ENCODE results near the gene SEC62. TPM values are rescaled to one million over a fixed set of nuclear protein-coding genes. Genes with fewer than 3 reads are reported as not detected.
A peak's percentile ranks its signal among the peaks of the same experiment; 100 is the strongest.
"Not testable (repeated sequence)": the region's sequence is repeated elsewhere in the genome, so short reads cannot be mapped to it uniquely, and the experiment has no call there.

SEC62 gene
- total RNA-seq, 1 donor from 2014 or later: 146 TPM

GRCh38 chr3:170012683-170013400 is 46.2 kb downstream of the SEC62 start:
- DNase-seq (ENCODE audit: low spot score): no peak

GRCh38 chr3:170016057-170016456 is 49.5 kb downstream of the SEC62 start:
- no peak for DNase-seq (ENCODE audit: low spot score)

DNA sequence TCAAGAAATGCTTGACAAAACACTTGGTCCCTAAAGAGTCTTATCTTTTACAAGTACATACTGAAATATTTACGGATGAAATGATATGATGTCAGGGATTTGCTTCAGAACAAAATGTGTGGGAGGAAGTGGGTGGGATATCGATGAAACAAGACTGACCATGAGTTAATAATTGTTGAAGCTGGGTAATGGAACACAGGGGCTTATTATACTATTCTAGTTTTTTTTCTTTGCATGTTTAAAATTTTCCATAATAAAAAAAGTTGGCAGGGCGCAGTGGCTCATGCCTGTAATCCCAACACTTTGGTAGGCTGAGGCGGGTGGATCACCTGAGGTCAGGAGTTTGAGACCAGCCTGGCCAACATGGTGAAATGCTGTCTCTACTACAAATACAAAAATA is 52.7 kb downstream of the SEC62 start:
- not testable (repeated sequence) for DNase-seq (ENCODE audit: low spot score)

DNA sequence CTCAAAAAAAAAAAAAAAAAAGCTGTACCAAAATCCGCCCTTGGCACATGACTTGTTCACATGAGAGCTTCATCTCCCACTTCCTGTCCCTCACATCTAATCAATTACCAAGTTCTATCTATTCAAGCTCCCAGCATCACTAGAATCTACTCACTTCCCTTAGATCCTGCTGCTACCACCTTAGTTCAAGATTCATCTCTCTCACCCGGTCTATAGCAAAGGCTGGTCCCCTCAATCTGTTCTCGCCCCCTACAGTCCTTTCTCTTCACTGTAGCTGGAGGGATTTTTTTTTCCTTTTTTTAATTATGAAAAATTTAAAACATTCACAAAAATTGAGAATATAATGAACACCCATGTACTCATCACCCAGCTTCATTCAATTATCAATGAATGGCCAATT is 54.5 kb downstream of the SEC62 start:
- no peak for DNase-seq (ENCODE audit: low spot score)

DNA sequence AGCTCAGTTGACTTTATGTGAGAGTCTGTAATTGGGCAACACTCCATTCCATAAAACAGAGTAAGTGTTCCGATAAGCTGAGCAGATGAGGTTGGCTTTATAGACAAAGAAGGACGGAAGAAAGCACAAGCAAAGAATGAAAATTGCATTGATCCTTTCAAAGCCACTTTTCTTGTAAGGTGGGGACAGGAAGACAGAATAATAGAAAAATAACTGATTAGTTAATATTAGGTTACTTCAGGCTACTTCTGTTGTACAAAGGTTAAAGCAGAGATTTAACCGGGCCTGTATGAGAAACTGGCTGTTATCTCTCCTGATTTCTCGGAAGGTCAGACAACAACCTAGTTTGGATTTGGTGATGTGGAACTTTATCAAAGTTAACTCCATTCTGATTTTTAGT is 55.7 kb downstream of the SEC62 start:
- DNase-seq (ENCODE audit: low spot score): no peak

GRCh38 chr3:170023165-170023564 is 56.6 kb downstream of the SEC62 start:
- DNase-seq (ENCODE audit: low spot score): no peak

DNA sequence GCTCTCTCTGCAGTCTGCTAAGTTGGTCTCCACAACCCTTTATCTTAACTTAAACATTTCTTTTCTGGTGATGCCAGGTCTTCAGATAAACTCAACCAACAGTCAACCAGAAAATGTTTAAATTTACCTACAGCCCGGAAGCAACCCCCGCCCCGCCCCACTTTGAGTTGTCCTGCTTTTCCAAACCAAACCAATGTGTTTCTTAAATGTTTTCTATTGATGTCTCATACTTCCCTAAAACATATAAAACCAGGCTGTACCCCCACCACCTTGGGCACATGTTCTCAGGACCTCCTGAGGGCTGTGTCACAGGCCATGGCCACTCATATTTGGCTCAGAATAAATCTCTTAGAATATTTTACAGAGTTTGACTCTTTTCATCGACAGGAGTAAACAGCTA is 58.0 kb downstream of the SEC62 start:
- no peak for DNase-seq (ENCODE audit: low spot score)

DNA sequence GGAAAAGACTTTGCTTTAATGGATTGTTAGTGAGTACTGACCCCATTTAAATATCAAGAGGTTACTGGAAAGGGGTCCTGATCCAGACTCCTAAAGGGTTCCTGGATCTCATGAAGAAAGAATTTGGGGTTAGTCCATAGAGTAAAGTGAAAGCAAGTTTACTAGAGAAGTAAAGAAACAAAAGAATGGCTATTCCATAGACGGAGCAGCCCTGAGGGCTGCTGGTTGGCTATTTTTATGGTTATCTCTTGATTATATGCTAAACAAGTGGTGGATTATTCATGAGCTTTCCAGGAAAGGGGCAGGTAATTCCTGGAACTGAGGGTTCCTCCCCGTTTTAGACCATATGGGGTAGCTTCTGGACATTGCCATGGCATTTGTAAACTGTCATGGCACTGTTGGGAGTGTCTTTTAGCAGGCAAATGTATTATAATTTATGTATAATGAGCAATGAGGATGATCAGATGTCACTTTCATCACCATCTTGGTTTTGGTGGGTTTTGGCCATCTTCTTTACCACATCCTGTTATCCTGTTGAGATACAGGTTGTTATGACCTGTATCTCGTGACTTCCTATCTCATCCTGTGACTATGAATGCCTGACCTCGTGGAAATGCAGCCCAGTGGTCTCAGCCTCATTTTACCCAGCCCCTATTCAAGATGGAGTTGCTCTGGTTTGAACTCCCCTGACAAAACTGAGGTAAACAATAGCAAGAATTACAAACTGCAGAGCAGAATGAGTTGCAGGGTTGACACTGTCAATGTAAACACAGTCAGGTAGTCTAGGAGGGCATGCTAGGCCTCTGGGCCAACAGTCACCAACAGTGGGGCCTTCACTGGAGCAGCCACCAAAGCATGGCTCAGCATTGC is 60.9 kb downstream of the SEC62 start:
- no peak for DNase-seq (ENCODE audit: low spot score)

GRCh38 chr3:170033489-170033888 is 66.9 kb downstream of the SEC62 start:
- no peak for DNase-seq (ENCODE audit: low spot score)

- DNase-seq (ENCODE audit: low spot score): peak; percentile 85
Observed at GRCh38 chr3:170037463-170038433, 71.1 kb downstream of the SEC62 start, which contains the start of gene GPR160. Gene GPR160 (plus strand): TSS chr3:170037995. CDS start chr3:170083973, 45,978 bp downstream.

DNA sequence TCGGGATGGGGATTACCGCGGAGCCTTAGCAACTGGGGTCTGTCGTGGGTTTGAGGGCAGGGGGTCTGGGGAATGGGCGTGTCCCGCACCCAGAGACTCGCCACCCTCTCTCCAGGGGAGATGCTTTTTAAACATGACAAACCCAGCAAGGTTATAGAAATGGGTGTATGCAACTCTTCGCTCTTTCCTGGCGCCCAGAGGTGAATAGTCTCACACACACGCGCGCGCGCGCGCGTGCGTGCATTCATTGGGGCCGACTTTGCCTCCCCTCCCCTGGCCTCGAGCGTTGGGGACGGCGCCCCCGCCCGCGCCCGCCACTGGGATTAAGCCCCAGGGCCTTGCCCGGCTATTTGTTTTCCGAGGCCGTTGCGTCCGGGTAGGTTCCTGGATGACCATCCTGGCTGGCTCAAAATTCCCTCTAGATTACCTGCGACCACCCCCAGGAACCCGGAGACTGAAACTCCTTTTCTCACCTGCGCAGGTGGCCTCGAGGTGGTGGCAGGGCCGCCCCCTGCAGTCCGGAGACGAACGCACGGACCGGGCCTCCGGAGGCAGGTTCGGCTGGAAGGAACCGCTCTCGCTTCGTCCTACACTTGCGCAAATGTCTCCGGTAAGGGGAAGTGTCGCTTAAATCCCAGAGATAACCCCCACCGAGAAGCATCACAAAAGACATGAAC is 72.0 kb downstream of the SEC62 start:
- peak; percentile 61 for DNase-seq (ENCODE audit: low spot score)

- DNase-seq (ENCODE audit: low spot score): no peak
Observed at GRCh38 chr3:170040418-170040817, 73.8 kb downstream of the SEC62 start.

GRCh38 chr3:170043506-170043905 is 76.9 kb downstream of the SEC62 start:
- DNase-seq (ENCODE audit: low spot score): no peak

DNA sequence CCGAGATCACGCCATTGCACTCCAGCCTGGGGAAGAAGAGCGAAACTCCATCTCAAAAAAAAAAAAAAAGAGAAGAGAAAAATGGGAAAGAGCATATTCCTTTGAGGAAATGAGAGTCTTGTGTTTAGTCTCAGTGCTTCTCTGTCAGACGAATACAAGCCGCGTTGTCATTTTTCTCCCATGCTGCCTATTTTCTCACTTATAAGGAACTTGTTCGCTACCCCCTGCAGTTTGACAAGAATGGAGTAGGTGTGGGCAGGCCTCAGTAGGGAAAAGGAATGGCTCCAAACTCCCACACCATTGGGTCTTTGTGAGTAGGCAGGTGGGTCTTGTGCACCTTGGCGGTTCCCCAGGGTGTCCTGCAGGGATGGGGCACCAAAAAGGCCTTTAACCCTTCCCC is 77.7 kb downstream of the SEC62 start:
- no peak for DNase-seq (ENCODE audit: low spot score)

- no peak for DNase-seq (ENCODE audit: low spot score)
Observed at GRCh38 chr3:170044795-170045244, 78.2 kb downstream of the SEC62 start.

DNA sequence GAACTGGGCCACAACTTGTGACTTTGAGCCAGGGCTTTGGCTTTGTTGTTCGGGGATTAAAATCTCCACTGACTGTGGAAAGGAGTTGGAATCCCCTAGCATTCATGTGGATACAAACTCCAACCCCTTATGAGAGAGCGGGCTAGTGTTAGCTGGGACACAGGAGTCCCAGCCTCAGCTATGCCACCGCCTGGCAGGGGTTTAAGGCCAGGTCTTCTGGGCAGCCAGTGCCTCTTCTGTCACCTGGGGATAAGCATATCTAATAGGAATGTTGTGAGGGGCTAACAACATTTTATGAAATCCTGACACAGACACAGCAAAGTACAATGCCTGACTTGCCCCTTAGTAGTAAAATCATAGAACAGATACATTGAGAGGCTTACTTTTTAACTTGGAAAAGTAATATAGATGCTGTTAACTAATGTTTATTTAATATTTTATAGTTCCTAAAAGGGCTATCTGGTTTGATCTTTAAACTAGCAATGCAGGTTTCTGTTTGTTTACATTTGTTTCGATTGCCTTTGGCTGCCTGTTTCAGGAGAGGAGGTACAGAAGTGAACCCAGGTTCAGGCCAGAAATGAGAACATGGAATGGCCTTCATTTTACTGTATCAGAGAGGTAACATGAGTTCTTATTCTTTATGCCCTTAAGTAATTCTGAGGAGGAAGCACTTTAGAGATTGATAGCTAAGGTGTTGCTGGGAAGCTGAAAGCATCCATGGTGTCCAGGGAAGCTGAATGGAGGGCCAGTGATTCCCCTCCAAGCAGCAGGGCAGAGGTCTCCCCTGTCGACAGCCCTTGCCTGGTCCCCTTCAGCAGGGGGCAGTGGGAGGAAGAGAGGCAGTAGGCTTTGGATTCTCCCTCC is 79.9 kb downstream of the SEC62 start:
- DNase-seq (ENCODE audit: low spot score): no peak

DNA sequence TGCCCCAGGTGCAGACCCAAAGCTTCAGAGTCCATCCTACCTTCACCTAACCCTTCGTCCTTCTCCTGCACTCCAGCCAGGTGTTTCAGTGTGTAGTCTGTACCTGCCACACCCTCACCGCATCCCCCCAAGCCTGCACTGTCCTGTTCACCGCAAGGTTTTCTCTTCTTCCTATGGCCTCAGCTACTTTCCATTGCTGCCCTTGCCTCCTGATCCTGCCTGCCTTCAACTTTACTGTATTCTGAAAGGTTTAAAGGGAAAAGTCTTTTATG is 80.5 kb downstream of the SEC62 start:
- DNase-seq (ENCODE audit: low spot score): no peak

Measured in ureter (tissue), 1 donor.